ENCODE data around the gene RBM44.
"Not testable (repeated sequence)": the region's sequence is repeated elsewhere in the genome, so short reads cannot be mapped to it uniquely, and the experiment has no call there.

The RBM44 gene

GRCh38 chr2:237774811-237775553 is 23.6 kb upstream of the RBM44 start:
- DNase-seq (ENCODE audit: low spot score): no peak

GRCh38 chr2:237779521-237779920 is 19.1 kb upstream of the RBM44 start:
- DNase-seq (ENCODE audit: low spot score): no peak

DNA sequence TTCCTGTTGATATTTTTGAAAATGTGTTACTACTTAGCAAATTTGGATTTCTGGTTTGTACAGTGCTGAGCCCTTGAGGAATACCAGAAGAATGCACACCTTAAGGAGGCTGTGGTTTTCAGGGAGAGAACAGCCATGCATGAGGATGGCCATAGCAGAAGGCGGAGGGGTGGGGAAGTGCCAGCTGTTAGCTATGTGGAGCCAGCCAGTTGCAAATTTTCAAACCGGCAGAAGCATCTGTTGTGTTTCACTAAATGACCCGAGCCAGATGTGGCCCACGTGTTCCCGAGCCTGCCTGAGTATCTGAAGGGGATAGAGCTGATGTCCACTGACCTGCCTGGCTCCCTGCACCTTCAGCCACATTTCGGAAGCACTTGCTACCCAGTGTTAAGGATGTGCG is 16.4 kb upstream of the RBM44 start:
- no peak for DNase-seq (ENCODE audit: low spot score)

DNA sequence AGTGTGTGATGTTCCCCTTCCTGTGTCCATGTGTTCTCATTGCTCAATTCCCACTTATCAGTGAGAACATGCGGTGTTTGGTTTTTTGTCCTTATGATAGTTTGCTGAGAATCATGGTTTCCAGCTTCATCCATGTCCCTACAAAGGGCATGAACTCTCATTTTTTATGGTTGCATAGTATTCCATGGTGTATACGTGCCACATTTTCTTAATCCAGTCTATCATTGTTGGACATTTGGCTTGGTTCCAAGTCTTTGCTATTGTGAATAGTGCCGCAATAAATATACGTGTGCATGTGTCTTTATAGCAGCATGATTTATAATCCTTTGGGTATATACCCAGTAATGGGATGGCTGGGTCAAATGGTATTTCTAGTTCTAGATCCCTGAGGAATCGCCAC is 14.9 kb upstream of the RBM44 start:
- DNase-seq (ENCODE audit: low spot score): not testable (repeated sequence)

- no peak for DNase-seq (ENCODE audit: low spot score)
Observed at GRCh38 chr2:237786936-237787335, 11.6 kb upstream of the RBM44 start.

GRCh38 chr2:237790353-237790752 is 8.2 kb upstream of the RBM44 start:
- no peak for DNase-seq (ENCODE audit: low spot score)

- no peak for DNase-seq (ENCODE audit: low spot score)
Observed at GRCh38 chr2:237791977-237792727, 6.4 kb upstream of the RBM44 start.

- no peak for DNase-seq (ENCODE audit: low spot score)
Observed at GRCh38 chr2:237797253-237797652, 1.3 kb upstream of the RBM44 start.

- DNase-seq (ENCODE audit: low spot score): no peak
Observed at GRCh38 chr2:237799060-237799428, 465 bp downstream of the RBM44 start.

- DNase-seq (ENCODE audit: low spot score): no peak
Observed at GRCh38 chr2:237801466-237801865, 2.9 kb downstream of the RBM44 start.

GRCh38 chr2:237806334-237806733 is 7.8 kb downstream of the RBM44 start:
- no peak for DNase-seq (ENCODE audit: low spot score)

GRCh38 chr2:237815637-237816036 is 17.1 kb downstream of the RBM44 start:
- no peak for DNase-seq (ENCODE audit: low spot score)

DNA sequence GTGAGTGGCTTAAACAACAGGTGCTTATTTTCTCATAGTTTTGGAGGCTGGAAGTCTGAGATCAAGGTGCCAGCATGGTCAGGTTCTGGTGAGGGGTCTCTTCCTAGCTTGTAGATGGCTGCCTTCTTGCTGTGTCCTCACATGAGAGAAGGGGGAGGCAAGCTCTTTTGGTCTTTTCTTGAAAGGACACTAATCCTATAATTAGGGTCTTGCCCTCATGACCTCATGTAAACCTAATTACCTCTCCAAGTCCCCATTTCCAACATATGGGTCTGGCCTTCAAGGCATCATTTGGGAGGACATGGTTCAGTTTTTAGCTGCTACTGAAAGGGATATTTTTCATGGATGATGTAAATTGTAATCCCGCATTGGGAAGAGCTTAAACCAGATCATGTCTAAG is 18.0 kb downstream of the RBM44 start:
- DNase-seq (ENCODE audit: low spot score): no peak

GRCh38 chr2:237818066-237818473 is 19.5 kb downstream of the RBM44 start:
- no peak for DNase-seq (ENCODE audit: low spot score)

DNA sequence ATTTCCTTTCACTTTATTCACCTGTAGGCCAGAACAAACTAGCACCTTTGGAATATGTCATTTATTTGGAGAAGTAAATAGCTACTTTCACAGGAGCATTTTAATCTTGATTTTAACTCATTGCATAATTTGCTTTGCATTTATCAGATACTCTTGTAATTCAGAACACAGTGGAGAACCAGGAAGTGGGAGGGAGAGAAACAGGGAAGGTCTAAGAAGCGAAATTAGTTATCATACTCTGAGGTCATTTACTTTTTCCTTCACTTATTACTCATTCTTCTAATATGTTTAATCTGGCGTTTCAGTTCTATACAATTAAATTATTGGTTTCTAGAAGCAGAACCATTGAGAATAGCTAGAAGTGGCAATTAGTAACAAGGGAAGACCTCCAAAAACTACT is 20.7 kb downstream of the RBM44 start:
- DNase-seq (ENCODE audit: low spot score): no peak

GRCh38 chr2:237820421-237820820 is 21.8 kb downstream of the RBM44 start:
- DNase-seq (ENCODE audit: low spot score): no peak

GRCh38 chr2:237823544-237823943 is 25.0 kb downstream of the RBM44 start:
- no peak for DNase-seq (ENCODE audit: low spot score)

DNA sequence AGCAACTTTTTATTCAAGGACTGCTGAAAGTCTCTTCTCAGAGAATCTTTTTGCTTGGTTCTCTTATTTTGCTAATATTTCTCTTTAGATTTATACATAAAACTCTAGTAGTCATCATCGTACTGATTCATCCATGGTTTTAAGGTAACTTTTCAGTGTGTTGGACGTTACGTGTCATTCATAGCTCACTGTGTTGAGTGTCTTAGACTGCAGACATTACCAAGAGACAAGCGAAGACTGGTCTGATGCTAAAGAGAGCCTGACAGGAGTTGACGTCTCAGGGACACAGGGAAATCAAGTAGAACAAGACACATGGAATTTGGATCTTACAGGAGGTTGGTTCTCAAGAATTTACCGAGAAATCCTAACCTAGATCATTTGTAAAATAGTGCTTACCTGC is 25.5 kb downstream of the RBM44 start:
- DNase-seq (ENCODE audit: low spot score): no peak

- DNase-seq (ENCODE audit: low spot score): no peak
Observed at GRCh38 chr2:237827421-237827987, 28.9 kb downstream of the RBM44 start.

GRCh38 chr2:237830522-237830921 is 31.9 kb downstream of the RBM44 start:
- no peak for DNase-seq (ENCODE audit: low spot score)

DNA sequence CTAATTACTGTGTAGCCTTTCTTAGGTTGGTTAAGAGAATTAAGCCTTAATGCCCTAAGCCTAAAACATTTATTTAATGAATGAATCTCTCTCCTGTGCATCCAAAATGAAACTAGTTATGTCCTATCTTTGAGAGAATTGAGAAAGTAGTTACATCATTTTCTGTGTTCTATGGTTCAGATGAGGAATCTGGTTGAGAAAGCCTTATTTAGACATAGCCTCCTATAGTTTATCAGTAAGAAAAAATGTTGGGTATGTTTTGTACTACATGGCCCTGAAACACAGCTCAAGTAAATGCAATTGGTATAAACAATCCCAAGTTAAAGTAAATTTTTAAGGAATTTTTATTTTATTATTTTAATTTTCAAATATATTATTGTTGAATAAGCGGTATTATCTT is 35.0 kb downstream of the RBM44 start:
- no peak for DNase-seq (ENCODE audit: low spot score)

DNA sequence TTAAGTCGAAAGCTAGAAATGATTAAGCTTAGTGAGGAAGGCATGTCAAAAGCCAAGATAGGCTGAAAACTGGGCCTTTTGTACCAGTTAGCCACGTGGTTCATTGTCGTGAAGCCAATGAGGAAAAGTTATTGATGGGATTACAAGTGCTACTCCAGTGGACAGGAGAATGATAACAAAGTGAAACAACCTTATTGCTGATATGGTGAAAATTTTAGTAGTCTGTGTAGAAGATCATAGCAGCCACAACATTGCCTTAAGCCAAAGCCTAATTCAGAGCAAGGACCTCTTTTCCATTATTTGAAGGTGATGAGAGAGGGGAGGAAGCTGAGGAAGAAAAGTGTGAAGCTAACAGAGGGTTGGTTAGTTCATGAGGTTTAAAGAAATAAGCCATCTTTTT is 36.8 kb downstream of the RBM44 start:
- DNase-seq (ENCODE audit: low spot score): no peak

DNA sequence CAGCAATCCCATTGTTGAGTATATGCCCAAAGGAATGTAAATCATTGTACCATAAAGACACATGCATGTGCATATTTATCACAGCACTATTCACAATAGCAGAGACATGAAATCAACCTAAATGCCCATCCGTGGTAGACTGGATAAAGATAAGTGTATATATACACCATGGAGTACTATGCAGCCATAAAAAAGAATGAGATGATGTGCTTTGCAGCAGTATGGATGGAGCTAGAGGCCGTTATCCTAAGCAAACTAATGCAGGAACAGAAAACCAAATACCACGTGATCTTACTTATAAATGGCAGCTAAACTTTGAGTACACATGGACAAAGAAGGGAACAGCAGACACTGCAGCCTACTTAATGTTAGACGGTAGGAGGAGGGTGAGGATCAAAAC is 42.5 kb downstream of the RBM44 start:
- no peak for DNase-seq (ENCODE audit: low spot score)
